Stomach smooth muscle (tissue), 2 donors: ENCODE data around the gene SCOC.
"Not testable (repeated sequence)": the region's sequence is repeated elsewhere in the genome, so short reads cannot be mapped to it uniquely, and the experiment has no call there.

Experiments
- H3K27ac ChIP-seq: one replicate; pipeline ENCODE4 v1.7.0; 2013; ENCODE audit warnings: mild to moderate bottlenecking, low read length, inconsistent platforms
- H3K27me3 ChIP-seq, 2 donors: one replicate each; pipeline ENCODE4 v1.7.0; 2013; ENCODE audit warnings: low read length in 2 of 2; ENCODE audit not compliant: insufficient read depth in 2 of 2, control insufficient read depth in 1 of 2
- H3K36me3 ChIP-seq, 2 donors: one replicate each; pipeline ENCODE4 v1.7.0; 2013; ENCODE audit warnings: low read length in 2 of 2; ENCODE audit not compliant: control insufficient read depth in 2 of 2, insufficient read depth in 2 of 2
- H3K4me1 ChIP-seq: one replicate; pipeline ENCODE4 v1.7.0; 2013; ENCODE audit warnings: low read length; ENCODE audit not compliant: control insufficient read depth, insufficient read depth
- H3K4me3 ChIP-seq, 2 donors: one replicate each; pipeline ENCODE4 v1.7.0; 2013; ENCODE audit warnings: low read length in 2 of 2
- H3K9ac ChIP-seq, 2 donors: one replicate each; pipeline ENCODE4 v1.7.0; 2013; ENCODE audit warnings: low read length in 2 of 2, mild to moderate bottlenecking in 1 of 2
- H3K9me3 ChIP-seq, 2 donors: one replicate each; pipeline ENCODE4 v1.7.0; 2013; ENCODE audit warnings: low read length in 2 of 2; ENCODE audit not compliant: control insufficient read depth in 2 of 2
- donor health status: healthy.
- donor health status: Pancreatic carcinoma.

SCOC gene

GRCh38 chr4:140406292-140406691 lies 32.8 kb downstream of the SCOC start:
- Histone ChIP-seq H3K27ac (no peak overlapping the region), H3K4me3 (no peak overlapping the region), H3K9ac (no peak overlapping the region), H3K9me3 (no peaks in the 10 kb centered on the region), H3K36me3 (no peaks in the 10 kb centered on the region), H3K27me3 (no peaks in the 10 kb centered on the region), H3K4me1 (no peaks in the 10 kb centered on the region)

DNA sequence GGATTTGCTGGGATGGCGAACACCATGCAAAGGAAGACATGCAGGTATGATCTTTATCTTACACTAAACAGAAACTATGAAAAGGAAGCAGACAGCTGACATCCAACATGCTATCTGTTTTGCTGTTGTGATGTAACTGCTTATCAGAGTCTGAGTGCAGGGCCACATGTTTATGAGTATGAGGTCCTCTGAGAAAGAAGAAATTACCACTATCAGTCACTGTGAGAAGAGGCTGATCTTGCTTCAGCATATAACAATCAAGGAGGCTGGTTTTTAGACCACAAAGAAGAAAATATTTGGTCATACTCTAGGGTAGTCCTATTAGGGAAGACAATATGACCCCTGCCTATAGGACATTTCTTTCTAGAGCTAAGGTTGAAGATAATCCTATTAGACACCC lies 35.5 kb downstream of the SCOC start:
- H3K9me3 ChIP-seq: no peaks in the 10 kb centered on the region
- H3K4me1 ChIP-seq: no peaks in the 10 kb centered on the region
- no peak overlapping the region for H3K27ac ChIP-seq
- no peaks in the 10 kb centered on the region for H3K36me3 ChIP-seq
- H3K27me3 ChIP-seq: no peaks in the 10 kb centered on the region
- H3K9ac ChIP-seq: no peak overlapping the region
- H3K4me3 ChIP-seq: no peak overlapping the region

GRCh38 chr4:140413130-140413969 lies 39.9 kb downstream of the SCOC start:
- H3K4me3 ChIP-seq, H3K4me1 ChIP-seq, H3K27ac ChIP-seq, H3K27me3 ChIP-seq, H3K9ac ChIP-seq, H3K36me3 ChIP-seq, H3K9me3 ChIP-seq: not testable (repeated sequence)

GRCh38 chr4:140423106-140423505 lies 49.7 kb downstream of the SCOC start:
- no peak overlapping the region for H3K27ac ChIP-seq
- no peaks in the 10 kb centered on the region for H3K27me3 ChIP-seq
- H3K4me1 ChIP-seq: peaks cover 9% of the 10 kb centered on the region
- H3K4me3 ChIP-seq: no peak overlapping the region
- H3K9me3 ChIP-seq: no peaks in the 10 kb centered on the region
- H3K36me3 ChIP-seq: no peaks in the 10 kb centered on the region
- no peak overlapping the region for H3K9ac ChIP-seq

- Histone ChIP-seq H3K4me3 (peak overlapping the region; percentile 87 to 94), H3K27me3 (no peaks in the 10 kb centered on the region), H3K27ac (peak overlapping the region; percentile 26), H3K9me3 (no peaks in the 10 kb centered on the region), H3K4me1 (peaks cover 9% of the 10 kb centered on the region), H3K36me3 (no peaks in the 10 kb centered on the region), H3K9ac (peak overlapping the region in 1 of 2 donors; percentile 67)
Measured at GRCh38 chr4:140426610-140427105, 53.2 kb downstream of the SCOC start.

DNA sequence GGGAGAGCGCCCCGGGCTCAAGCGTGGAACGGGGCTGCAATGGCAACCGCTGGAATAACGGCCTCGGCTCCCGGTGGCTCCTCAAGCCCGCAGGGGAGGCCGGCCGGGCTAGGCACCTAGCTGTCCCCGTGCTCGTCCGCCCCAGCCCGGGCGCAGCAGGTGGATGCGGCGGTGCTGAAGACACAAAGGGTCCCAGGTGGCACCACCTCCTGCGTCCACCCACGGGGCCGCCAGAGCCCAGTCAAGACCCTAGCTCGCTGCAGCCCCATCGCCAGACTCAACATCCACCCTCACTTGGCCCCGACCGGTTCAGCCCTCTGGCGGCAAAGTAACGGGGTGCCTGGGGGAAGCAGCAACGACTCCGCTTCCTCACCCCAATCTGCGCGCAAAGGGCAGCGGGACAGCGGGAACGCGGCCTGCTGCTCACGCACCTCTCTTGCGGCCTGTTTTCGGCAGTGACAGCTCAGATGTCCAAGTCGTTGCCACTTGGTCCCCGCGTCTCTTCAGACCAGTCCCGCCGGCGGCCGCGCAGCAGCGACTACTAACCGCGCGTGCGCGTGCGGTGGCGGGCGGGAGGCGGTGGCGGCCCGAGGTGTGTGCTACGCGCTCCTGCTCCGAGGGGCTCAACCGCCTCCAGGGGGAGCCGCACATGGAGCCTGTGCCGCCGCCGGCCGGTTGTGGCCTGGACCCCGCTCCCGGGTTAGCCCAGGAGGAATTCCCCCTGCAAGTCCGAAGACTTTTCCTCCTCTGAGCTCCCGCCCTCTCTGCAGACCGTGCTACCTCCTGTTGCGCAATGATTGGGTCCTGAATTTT lies 53.9 kb downstream of the SCOC start, which contains the start of gene CLGN:
Gene CLGN, minus strand, starts transcription at position 543 of the 813 bp plus-strand sequence. CDS start 14,570 bp downstream, outside the sequence.
- Histone ChIP-seq H3K9me3 (no peaks in the 10 kb centered on the region), H3K27me3 (no peaks in the 10 kb centered on the region), H3K27ac (peak within 1 kb of the TSS; percentile 26), H3K4me1 (peaks cover 9% of the 10 kb centered on the region), H3K36me3 (no peaks in the 10 kb centered on the region), H3K9ac (peak within 1 kb of the TSS; percentile 47 to 67), H3K4me3 (peak within 1 kb of the TSS; percentile 87 to 94)

- peak overlapping the region; percentile 0 to 37 for H3K9ac ChIP-seq
- no peak overlapping the region for H3K27ac ChIP-seq
- no peaks in the 10 kb centered on the region for H3K27me3 ChIP-seq
- peaks cover 9% of the 10 kb centered on the region for H3K4me1 ChIP-seq
- H3K9me3 ChIP-seq: no peaks in the 10 kb centered on the region
- H3K4me3 ChIP-seq: peak overlapping the region; percentile 87 to 94
- H3K36me3 ChIP-seq: no peaks in the 10 kb centered on the region
Measured at GRCh38 chr4:140427919-140428471, 54.5 kb downstream of the SCOC start.
